Measurements from ENCODE around the gene FCRLB.

The FCRLB gene, protein sequence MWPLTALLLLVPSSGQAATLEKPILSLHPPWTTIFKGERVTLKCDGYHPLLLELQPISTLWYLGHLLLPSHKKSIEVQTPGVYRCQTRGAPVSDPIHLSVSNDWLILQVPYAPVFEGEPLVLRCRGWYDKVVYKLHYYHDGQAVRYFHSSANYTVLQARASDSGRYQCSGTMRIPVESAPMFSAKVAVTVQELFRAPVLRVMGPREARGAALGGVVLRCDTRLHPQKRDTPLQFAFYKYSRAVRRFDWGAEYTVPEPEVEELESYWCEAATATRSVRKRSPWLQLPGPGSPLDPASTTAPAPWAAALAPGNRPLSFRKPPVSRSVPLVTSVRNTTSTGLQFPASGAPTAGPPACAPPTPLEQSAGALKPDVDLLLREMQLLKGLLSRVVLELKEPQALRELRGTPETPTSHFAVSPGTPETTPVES

DNA sequence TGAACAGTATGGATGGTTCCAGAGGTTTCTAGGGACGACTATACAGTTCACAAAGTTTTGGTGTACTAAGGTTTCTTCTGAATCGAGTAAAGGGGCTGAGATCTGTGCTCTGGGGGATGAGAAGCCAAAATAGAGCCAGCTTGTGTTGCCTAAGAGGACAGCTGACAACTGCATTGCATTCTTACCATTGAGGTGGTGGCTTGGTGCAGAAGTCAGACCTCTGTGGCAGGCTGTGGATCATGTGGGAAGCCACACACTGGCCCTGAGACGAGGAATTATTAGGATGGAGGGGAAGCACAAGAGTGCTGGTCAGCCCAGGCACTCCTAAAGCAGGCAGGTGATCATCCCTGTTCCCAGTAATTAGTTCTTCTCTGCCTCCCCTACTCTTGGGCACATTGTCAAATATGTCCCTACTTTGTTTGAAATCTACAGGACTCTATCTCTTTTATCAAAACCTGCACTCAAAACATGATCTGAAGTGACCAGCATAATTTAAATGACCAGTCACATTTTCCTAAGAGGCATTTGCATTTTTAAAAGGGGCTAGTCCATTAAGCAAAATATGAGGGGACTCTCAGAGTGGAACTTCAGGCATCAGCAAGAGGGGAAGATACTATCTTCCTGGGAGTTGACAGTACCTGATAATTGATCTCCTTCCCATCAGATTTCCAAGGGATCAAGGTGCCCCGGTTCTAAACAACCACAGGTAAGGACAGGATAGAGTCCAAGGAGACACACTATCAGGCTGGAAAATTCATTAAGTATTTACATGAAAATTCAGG lies at the start of gene FCRLB:
Gene FCRLB, plus strand, starts transcription at position 589 of the 782 bp plus-strand sequence. CDS start 1,129 bp downstream, outside the sequence.
- TF ChIP-seq, protein P1, sequence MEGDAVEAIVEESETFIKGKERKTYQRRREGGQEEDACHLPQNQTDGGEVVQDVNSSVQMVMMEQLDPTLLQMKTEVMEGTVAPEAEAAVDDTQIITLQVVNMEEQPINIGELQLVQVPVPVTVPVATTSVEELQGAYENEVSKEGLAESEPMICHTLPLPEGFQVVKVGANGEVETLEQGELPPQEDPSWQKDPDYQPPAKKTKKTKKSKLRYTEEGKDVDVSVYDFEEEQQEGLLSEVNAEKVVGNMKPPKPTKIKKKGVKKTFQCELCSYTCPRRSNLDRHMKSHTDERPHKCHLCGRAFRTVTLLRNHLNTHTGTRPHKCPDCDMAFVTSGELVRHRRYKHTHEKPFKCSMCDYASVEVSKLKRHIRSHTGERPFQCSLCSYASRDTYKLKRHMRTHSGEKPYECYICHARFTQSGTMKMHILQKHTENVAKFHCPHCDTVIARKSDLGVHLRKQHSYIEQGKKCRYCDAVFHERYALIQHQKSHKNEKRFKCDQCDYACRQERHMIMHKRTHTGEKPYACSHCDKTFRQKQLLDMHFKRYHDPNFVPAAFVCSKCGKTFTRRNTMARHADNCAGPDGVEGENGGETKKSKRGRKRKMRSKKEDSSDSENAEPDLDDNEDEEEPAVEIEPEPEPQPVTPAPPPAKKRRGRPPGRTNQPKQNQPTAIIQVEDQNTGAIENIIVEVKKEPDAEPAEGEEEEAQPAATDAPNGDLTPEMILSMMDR (IDR thresholded peaks at IDR 0.05): no peak

DNA sequence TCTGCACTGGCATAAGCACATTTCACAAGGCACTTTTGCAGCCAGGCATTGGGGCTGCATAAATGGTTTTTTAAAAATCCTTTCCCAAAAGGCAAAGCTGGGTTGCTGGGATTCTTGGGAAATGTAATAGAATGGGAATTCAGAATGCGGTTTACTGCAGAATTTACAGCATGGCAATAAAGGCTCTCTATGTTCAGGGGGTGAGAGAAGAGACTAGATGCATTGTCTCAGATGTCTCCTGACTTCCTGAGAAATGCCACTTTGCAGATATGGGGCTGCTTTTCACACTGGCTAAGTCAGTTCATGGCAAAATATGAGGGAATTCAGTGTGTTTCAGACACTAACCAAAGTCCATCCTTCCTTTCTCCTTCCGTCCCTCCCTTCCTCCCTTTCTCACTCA lies 44.9 kb upstream of the FCRLB start:
- TF ChIP-seq, protein P1 (IDR thresholded peaks at IDR 0.05): no peak

DNA sequence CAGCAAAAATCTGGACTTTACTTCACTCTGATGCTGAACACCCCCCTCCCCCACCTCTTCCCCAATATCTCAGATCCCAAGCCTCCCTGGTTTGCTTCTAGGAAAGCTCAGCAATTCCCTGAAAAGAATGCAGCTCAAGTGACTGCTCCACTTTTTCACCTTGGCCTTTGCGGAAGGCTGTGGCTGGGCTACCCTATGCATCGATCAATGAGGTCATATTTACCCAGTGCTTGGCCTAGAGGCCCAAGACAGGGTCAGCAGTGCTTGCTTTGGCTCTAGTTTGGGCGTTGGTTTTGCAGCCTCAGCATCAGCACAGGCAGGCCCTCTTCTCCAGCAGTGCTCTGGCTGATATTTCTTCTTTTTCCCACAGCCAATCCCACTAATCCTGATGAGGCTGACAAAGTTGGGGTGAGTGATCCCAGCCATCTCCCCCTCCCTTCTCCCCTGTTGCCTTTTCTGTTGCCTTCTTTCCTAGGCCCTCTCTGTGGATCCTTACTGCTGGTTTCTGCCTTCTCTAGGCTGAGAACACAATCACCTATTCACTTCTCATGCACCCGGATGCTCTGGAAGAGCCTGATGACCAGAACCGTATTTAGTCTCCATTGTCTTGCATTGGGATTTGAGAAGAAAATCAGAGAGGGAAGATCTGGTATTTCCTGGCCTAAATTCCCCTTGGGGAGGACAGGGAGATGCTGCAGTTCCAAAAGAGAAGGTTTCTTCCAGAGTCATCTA lies 44.2 kb upstream of the FCRLB start:
- TF ChIP-seq, protein P1 (IDR thresholded peaks at IDR 0.05): no peak

DNA sequence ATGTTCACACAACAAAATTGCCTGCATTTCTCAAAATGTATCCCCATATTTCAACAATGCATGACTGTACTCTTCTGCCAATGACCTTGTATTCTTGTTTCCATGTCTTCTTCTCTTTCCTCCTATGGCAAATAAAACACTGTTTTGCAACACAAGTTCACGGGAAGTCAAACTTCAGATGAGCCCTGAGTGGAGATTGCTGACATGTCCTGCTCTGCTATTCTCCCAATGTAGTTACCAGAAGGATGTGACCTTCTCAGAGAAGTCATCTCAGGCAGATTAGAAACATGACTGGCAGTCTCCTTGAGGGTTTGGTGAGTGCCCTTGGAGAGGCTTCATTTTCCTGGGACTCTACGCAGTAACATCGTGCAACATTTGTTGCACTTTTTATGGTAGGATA lies 42.8 kb upstream of the FCRLB start:
- TF ChIP-seq, protein P1 (IDR thresholded peaks at IDR 0.05): no peak

DNA sequence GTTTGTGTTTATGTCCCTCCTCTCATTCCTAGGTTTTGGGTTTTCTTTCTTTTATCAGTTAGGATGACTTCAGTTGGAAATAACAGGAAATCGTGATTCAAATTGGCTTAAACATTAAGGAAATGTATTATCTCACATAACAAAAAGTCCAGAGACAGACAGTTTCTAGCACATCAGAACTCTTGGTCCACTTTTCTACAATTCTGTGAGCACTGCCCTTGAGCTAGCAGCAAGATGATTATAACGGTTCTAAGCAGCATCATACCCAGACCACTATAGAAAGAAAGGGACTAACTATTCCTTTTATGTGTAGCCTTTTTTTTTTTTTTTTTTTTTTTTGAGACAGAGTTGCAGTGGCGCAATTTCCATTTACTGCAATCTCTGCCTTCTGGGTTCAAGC lies 39.5 kb upstream of the FCRLB start:
- TF ChIP-seq, protein P1 (IDR thresholded peaks at IDR 0.05): no peak

DNA sequence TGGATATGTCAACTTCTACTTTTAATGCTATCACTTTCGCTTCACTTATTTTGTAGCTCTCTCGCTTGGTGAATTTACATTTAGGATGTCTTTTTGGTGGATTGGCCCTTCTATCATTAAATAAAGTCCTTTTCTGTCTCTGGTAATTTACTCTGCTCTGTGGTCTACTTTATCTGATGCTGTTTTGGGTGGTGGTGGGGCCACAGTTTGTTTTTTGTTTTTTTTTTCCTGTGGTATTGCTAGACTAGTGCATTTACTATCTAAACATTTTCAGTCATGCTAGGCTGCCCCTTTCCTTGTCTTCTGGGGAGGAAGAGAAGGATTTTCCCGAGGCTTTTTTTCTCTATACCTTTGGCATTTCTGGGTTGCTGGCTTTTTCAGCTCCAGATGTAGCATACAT lies 32.4 kb upstream of the FCRLB start:
- TF ChIP-seq, protein P1 (IDR thresholded peaks at IDR 0.05): no peak

DNA sequence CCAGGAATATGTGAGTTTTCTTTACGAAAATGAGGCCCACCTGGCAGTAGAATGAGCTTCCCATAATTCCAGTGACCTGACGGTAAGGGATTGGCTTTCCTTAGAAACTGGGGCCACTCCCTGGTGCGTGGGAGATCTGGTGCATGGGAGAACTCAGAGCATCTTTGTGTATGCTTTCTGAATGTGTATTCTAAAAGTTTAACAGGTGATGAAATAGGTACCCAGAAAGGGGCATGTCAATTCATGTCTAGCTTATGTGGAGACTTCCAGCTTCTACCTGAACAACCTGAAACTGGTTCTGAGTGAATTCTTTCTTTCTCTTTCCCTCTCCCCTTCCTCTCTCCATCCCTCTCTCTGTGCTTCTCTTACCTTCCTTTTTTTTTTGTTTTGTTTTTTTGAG lies 29.5 kb upstream of the FCRLB start:
- TF ChIP-seq, protein P1 (IDR thresholded peaks at IDR 0.05): no peak

All from LNCAP (cell line).